HG03442 (cell line): Measurements from ENCODE around the gene COPS6.
"Not testable (repeated sequence)": the region's sequence is repeated elsewhere in the genome, so short reads cannot be mapped to it uniquely, and the experiment has no call there.

Experiments
- ATAC-seq: cut with Tn5 transposase; IDR thresholded peaks from one replicate; pipeline ENCODE4 v1.9.1; 2021; ENCODE audit warnings: mild to moderate bottlenecking, moderate library complexity; ENCODE audit not compliant: unreplicated experiment

COPS6 gene

DNA sequence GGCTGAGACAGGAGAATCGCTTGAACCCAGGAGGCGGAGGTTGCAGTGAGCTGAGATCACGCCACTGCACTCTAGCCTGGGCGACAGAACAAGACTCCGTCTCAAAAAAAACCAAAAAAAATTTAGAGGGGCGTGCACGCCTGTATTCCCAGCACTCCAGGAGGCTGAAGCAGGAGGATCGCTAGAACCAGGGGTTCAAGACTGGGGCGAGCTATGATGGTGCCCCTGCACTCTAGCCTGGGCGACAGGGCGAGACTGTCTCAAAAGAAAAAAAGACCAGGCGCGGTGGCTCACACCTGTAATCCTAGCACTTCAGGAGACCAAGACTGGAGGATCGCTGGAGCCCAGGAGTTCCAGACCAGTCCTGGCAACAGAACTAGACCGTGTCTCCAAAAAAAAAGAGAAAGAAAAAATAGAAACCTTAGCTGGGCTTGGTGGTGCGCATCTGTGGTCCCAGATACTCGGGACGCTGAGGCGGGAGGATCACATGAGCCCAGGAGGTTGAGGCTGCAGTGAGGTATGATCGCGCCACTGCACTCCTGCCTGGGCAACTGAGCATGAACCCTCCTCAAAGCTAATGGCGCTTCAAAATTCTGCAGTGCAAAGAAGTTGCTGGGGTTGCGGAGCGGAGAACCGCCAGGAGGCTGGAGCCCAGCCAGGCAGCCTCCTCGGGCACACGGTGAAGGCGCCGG is 37.6 kb downstream of the COPS6 start:
- ATAC-seq, result no peak

DNA sequence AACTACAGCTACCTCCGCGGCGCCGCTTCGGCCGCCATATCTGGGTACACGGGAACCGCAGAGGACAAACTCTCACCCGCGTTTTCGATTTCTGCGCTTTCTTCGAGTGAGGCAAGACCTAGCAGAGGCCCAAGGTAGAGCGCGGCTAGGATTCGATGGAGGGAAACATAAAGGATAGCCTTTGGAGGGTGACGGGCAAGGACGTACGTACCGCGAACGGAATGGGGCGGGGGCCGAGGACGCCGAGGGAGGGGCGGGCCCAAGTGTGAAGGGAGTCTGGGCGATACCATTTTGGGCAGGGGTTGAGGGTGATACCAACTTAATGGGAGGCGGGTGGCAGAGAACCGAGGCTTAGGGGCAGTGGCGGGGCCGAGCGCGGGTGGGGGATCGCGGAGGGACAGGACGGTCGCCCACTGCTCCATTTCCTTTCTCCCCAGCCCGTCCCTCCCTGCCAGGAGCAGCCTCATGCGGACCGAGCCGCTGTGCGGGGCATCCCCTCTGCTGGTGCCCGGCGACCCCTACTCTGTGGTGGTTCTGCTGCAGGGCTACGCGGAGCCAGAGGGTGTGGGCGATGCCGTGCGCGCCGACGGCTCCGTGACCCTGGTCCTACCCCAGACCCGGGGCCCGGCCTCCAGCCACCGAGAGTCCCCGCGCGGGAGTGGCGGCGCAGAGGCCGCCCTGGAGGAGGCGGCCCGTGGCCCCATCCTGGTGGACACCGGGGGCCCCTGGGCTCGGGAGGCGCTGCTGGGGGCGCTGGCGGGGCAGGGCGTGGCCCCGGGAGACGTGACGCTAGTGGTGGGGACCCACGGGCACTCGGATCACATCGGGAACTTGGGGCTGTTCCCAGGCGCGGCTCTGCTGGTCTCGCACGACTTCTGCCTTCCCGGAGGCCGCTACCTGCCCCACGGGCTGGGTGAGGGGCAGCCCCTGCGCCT is 38.4 kb downstream of the COPS6 start, which contains the start of gene MBLAC1:
Gene MBLAC1, plus strand, starts transcription at position 37 of the 935 bp plus-strand sequence. Its CDS starts 429 bp downstream, at position 466.
- ATAC-seq, result peak; percentile 54

DNA sequence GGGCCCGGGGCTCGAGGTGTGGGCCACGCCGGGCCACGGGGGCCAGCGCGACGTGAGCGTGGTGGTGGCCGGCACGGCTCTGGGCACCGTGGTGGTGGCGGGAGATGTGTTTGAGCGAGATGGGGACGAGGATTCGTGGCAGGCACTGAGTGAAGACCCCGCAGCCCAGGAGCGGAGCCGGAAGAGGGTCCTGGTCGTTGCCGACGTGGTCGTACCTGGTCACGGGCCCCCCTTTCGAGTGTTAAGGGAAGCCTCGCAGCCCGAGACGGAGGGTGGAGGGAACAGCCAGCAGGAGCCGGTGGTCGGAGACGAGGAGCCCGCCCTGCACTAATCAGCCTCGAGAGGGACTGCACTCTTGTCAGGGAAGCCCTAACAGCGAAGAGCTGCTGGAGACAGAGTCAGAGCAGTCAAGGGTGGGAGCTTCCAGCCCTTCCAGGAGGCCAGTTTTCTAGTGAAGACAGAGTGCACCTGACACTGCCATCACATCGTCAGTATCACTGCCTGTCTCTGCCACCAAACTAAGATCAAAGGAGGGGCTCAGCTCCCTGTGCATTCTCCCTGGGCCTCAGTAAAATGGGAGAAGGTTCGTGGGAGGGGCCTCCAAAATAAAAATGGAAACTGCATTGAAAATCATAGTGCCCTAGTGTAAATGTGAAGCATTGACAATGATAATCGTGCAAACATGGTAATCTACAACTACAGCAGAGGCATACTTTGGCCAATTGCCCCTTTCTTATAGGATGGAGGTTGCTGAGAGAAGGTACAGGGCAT is 39.3 kb downstream of the COPS6 start:
- ATAC-seq, result no peak

DNA sequence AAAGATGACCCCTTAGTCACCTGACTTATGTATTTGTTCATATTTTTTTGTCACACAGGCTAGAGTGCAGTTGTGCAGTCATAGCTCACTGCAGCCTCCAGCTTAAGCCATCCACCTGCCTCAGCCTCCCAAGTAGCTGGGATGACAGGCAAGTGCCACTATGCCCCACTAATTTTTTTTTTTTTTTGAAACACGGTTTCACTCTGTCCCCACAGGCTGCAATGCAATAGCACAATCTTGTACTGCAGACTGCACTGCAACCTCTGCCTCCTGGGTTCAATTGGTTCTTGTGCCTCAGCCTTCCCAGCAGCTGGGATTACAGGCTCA is 39.8 kb downstream of the COPS6 start:
- no peak for ATAC-seq

DNA sequence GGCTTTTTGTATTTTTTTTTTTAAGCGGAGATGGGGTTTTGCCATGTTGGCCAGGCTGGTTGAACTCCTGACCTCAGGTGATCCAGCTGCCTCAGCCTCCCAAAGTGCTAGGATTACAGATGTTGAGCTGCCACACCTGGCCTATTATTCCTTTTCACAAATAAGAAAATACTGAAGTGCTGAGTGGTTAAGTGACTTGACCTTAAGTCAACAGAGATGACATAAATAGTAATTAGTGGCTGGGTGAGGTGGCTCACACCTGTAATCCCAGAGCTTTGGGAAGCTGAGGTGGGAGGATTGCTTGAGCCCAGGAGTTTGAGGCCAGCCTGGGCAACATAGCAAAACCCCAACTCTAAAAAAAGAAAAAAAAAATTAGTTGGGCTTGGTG is 41.4 kb downstream of the COPS6 start:
- ATAC-seq, result not testable (repeated sequence)

DNA sequence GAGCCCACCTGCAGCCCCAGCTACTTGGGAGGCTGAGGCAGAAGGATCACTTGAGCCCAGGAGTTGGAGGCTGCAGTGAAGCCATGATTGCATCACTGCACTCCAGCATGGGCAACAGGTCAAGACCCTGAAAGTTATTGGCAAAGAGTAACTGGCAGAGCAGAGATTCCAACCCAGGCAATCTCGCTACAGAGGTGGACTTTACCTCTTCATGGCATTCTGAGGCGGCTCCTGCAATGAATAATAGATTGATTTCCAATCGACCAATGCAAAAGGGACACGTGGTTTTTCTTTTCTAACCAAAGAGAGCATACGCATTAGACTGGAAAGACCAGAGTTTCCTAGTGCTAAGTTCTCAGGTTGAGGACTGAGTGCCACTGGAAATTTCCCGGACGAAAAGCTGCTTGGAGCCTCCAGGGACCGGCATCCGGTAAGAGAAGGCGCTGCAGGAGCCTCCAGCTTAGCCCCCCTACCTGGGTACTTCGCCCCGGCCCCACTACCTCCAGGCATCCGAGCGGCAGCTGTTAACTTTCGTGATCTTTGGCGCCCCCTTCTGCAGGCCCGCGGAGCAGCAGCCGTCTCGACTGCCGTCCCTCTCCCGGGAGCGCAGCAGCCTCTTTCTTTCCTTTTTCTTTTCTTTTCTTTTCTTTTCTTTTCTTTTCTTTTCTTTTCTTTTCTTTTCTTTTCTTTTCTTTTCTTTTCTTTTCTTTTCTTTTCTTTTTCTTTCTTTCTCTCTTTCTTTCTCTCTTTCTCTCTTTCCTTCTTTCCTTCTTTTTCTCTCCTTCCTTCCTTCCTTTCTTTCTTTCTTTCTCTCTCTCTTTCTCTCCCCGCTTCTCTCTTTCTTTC is 42.1 kb downstream of the COPS6 start:
- no peak for ATAC-seq

DNA sequence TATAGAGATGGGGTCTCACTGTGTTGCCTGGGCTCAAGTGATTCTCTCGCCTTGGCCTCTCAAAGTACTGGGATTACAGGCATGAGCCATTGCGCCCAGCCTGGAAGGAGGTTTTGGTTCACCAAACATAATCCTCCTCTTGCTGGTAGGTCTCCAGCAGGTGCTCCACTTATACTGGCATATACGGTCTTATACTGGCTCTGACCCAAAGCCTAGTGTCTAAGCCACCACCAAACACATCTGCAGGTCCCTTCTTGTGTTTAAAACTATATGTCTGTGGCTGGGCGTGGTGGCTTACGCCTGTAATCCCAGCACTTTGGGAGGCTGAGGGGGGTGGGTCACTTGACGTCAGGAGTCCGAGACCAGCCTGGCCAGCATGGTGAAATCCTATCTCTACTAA is 43.4 kb downstream of the COPS6 start:
- ATAC-seq, result no peak

DNA sequence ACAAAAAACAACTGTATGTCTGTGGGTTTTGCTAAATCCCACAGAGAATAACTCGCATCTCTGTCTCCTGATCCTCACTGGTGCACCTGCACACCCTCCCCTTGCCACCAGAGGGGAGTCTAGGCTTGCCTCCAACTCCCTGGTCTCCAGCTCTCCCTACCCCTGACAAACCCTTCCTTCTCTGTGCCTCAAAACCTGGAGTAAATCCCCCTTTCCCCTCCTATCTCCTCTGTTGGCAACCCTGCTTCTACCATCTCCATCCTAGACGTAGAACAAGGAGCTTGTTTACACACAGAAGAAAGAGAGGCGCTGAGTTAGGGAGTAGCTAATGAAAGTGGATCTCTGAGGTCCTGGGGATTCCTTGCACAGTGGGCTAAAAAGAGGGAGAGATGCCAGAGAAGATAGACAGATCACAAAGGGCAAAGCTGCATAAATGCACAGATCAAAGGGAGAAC is 44.0 kb downstream of the COPS6 start:
- ATAC-seq, result peak; percentile 69

DNA sequence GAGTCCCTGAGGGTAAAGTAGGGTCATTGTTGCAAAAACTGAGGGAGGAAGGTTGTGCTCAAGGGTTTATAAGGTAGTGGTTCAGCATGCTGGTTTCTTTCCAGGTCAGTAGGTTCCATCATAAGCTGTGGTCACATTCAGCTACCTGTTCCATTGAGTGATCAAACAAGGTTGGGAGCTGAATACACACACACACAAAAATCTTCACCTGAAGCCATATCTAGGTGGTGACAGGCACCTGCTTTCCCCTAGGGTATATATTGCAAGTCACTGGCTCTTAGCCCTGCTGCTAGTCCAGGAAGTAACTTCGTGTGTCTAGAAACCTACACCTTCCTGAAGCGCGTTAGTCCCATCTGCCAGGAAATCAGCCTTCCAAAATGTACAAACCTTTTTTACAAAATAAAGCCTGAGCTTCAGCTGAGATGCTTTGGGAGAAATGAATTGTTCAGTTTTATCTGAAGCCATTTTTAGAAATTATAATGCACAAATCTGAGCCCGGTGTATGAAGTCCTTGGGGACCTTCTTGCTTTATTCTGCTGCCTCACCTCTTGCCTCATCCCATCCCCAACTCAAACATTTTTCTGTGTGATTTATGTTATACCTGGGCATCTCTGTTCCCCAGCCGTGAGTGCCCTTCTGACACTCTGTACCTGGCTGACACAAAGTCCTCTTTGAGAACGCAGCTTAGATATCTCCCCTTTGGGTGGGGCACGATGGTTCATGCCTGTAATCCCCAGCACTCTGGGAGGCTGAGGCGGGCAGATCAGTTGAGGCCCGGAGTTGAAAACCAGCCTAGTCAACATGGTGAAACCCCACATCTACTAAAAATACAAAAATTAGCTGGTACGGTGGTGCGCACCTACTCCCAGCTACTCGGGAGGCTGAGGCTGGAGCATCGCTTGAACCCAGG is 49.3 kb downstream of the COPS6 start:
- no peak for ATAC-seq

DNA sequence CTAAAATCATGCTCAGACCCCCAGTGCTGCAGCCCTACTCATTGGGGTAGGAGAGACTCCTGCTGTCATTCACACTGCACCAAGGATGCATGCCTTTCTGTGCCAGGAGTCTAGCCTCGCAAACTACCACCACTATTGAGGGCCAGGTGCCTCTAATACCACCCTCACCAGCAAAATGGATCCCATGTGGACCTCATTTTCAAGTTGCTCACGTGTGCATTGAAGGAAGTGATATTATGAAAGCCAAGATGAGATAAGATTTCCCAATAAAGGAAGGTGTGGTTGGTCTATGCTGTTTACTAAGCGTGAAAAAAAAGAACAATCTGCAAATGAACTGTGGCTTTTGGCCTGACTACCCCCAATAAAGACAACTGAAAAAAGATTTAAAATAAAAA is 52.8 kb downstream of the COPS6 start:
- ATAC-seq, result no peak
